NCI-H2227 treated with DMSO at 0.1 percent for 48 hours (cell line): Measurements from ENCODE around the gene FEZF2.
A peak's percentile ranks its signal among the peaks of the same experiment; 100 is the strongest.

Source experiments
- DNase-seq: peaks from one replicate; lab custom pipeline; 2025; lab: John Stamatoyannopoulos, UW

The FEZF2 gene

DNA sequence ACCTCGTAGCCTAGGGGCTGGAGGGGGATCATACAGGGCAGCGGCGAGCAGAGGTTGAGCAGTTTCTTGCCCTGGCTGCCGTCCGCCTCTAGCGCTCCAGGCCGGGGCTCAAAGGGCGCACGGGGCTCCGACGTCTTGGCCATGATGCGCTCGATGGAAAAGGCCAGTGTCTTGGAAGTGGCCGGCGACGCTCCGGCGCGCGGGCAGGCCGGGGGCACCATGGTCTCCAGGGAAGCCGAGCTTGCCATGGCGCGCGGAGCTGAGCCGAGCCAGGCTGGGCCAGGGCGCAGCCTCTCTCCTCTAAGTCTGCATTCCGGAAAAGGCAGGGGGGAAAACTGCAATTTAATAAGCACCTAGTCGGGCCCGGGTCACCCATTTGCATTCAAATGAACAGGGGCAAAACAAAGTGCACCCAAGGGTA is 719 bp downstream of the FEZF2 start:
- no peak for DNase-seq

DNA sequence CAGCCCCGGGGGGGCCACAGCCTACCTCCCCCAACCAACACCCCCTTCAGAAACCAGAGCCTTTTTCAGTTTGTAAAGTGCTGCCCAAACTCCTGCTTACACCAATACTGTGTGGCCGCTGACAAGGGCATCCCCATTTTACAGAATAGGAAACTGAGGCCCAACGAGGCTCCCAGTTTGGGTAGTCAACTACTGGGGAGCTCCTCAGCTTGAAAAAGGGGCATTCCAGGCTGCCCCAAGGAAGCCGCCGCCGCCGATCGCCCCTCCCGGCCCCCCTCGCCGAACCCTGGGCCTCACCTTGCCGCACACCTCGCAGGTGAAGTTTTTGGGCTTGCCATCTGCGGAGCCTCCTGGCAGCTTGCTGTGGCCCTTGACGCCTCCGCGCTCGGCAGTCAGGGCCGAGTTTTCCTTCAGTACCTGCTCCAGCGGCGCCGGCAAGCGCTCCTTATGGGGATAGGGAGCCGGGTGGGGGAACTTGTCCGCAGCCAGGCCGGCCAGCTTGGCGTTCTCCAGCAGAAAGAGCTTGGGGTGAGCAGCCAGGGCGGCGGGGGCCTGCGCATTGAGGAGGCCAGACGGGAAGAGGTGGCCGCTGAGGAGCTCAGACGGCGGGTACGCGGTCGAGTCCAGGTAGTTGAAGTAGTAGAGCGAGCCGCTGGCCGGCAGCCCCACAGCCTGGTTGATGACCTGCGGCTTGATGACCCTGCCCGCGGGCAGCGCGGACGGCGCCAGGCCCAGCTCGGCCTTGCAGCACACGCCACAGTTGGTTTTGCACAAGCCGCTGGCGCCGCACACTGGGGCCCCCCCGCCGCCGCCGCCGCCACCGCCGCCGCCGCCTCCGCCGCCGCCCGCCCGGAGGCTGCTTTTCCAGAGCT is 1.4 kb downstream of the FEZF2 start:
- no peak for DNase-seq

DNA sequence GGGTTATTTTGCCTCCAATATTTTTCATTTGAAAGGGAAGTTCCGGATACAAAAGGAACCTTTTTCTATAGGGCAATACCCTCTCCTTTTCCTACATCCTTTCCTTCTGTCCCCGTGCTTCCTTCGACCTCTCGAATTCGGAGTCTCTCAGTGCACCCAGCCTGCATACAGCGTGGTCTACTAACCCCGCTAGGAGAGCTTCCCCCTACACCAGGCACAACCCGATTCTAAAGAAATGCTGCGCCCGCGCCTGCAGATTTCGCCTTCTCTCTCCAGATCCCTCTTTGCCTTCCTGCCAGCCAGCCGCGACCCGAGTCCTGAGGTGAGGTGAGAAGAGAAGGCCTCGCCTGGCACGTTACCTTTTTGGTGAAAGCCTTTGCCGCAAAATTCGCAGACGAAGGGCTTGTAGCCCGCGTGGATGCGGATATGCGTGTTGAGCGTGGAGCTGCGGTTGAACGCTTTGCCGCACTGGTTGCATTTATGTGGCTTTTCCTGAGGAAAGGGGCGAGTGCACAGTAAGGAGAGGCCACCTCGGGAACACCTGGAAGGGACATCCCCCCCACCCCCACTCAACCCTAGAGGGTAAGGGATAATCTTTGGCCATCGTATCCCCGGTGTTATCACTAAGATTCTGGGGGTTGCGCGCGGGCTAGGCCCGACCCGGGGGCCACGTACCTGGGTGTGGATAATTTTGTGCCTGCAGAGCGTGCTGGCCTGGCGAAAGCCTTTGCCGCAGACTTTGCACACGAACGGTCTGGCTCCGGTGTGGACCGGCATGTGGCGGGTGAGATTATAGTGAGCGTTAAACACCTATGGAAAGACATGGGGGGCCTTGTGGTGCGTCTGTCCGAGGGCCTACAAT is 2.3 kb downstream of the FEZF2 start:
- DNase-seq, result no peak

DNA sequence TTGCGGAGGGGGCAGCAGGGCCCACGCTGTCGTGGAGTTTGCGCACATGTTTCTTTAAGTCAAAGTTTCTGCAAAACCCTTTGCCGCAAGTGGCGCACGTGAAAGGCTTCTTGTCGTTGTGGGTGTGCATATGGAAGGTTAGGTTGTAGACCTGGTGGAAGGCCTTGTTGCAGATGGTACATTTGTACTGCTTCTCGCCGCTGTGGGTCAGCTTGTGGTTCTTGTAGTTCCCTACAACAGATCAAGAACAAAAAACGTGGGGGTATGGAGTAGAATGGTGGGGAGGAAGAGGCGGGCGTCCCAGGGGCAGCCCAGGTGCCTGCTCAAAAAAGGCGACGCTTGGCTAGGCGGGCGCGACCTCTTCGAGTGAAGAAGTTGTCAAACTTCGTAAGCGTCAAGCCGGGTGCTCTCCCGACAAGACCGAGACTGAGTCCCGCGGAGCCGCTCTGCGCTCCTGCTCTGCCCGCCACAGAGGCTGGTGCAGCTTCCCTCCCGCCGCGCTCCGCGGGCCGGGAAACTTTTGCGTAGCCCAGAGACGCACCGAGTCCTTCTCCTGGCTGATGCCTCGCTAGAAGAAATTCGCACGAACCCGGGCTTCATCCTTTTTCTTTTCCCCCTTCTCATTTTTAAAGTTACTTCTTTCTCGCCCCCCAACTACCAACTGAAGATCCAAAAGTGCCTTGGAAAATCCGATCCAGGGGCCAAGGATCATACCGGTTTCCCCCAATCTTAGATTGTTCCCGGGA is 3.1 kb downstream of the FEZF2 start:
- DNase-seq, result no peak

DNA sequence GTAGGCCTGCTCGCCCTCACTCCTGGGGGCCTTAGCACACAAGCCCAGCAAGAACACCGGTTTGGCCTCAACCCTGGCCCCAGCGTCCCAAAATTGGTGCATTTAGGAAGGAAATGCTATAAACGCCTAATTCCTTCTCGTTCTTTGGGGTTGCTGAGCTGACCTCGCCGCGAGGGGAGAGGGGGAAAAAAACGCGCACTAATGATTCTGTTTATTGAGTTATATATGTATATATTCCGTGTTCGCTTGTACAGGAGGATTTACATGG is 3.9 kb downstream of the FEZF2 start:
- DNase-seq, result no peak

DNA sequence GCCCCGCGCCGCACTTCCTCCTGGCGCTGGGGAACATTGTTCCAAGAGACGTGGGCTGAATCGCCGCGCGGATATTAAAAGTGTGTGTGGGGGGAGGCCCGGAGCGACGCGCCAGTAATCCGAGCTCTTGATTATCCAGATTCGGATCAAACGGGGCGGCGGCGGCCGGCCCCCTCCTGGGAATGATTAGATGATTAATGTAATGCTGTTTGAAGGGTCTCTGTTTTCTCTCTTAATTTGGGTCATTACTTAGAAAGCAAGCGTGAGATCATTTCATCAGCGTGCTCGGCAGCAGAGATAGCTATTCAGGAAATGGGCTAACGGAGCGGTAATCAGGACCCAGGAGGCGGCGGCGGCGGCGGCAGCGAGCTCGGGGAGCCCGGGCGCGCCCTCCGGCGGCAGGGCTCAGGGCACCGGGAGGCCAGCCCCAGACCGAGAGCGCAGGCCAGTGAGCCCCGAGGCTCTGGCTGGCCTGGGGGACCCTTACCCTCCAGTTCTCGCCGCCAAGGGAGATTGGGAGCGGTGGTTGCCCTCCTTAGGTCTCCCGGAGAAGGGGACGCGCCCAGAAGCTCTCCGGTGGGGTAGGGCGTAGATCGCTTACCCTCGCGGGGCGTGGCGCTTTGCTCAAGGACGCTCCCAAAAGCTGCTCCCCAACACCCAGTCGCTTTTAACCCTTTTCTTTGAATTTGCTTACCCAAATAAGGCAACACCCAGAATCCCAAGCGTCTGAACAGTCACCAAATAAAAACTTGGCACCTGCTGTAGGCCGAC is 4.5 kb downstream of the FEZF2 start:
- DNase-seq, result no peak

DNA sequence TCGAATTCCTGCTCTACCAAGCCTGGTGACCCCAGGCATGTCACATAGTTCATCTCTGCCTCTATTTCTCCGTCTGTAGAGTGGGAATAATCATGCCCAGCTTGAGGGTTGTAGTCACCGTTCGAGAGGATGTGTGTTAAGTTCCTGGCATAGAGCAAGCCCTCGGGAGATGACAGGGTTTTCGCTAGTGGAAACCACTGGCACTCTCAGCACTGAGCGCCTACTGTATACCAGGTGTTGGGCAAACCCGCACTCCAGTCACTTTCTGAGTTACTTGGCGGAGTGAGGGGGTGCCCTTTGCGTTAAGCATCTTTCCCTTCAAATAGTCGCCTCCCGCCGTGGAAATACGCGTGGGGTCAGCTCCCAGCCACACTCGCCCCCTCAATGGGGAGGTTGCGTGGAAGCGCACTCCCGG is 5.1 kb downstream of the FEZF2 start:
- no peak for DNase-seq

DNA sequence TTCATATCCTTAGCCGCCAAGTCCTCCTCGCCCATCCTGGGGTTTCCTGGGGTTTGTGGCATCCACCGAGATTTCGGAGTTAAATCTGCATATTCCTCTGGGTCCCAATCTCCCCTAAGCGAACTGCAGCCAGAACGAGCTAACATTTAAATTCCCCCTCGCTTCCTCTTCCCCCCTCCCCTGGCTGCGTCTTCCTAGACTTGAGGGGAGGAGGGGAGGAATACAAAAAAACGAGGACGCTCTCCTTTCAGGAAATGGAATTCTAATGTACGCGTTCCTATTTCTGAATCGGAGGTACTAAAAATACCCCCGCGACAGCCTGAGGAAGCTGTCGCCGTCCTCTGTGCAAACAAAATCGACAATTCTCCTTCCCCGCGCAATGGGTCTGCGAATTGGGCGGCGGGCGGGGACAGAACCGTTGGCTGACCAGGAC is 5.6 kb downstream of the FEZF2 start:
- DNase-seq, result no peak

DNA sequence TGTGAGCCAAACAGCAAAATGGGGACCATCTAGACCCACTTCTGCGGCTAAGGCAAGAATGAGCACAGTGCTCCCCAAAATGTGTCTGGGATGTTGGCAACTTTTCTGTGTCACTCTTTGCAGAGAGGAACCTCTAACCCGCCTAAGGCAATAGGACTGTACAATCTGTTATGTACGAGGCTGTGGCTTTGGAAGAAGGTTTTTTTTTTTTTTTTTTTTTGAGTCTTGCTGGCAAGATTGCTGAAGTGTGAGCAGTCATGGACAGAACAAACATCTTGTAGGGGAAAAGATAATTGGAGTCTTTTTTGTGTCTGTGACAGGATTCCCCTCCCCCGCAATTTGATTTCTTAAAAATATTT is 7.2 kb downstream of the FEZF2 start:
- DNase-seq, result no peak

DNA sequence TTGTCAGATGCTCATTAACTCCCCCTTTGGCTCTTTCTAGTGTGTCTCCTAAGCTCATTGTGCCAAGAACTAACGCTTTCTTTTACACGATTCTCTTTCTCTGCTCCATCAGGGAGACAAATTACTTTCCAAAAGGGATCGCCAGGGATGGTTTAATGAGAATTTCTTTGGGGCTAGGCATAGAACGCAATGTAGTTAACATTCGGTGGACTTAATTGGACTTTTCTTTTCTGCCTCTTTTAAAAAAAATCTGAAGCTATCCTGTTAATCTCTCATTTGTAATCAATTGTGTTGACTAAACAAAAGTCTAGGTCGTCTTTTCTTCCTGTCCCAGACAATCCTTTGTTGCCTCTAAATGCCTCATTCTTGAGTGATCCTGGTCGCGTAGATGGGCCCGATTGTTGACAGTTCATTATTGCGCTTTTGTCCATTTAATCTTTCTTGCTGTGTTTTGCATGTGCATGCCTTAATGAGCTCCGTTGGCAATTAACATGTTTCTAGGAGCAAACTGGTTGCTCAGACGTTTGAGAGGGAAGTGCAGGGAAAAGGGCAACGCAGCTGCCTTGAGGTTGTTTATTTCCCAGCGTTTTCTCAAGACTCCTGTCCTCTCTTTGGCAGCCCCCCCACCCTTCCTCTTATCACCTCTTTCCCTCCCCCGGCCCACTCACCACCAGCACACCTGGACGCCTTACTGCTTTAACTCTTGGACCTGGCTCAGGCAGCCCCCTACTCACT is 7.8 kb downstream of the FEZF2 start:
- no peak for DNase-seq

DNA sequence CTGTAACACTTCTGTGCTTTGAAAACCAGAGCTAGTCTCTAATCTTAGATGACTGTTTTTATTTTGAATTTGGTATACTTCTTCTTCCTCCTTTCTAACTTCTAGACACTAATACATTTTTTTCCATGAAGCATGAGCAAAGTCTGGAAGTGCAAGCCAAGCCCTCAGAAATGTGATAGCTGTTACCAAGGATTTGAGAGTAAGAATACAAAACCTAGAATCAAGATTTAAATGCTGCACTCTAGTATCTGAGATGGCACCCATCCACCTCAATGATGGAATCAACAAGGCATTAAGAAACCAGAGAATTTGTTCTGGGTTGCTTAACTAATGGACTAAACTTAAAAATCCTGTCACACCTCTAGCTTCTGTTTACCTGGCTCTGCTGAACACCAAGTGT is 9.2 kb downstream of the FEZF2 start:
- DNase-seq, result no peak

DNA sequence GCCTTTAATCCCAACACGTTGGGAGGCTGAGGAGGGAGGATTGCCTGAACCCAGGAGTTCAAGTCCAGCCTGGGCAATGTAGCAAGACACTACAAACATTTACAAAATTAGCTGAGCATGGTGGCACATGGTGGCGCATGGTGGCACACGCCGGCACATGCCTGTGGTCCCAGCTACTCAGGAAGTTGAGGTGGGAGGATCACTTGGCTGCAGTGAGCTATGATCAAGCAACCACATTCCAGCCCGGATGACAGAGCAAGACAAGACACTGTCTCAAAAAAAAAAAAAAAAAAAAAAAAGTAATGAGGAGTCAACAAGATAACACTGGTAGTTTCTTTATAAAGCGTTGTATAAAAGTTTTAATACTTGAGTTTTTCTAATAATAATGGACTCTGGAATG is 10.1 kb downstream of the FEZF2 start:
- DNase-seq, result no peak

DNA sequence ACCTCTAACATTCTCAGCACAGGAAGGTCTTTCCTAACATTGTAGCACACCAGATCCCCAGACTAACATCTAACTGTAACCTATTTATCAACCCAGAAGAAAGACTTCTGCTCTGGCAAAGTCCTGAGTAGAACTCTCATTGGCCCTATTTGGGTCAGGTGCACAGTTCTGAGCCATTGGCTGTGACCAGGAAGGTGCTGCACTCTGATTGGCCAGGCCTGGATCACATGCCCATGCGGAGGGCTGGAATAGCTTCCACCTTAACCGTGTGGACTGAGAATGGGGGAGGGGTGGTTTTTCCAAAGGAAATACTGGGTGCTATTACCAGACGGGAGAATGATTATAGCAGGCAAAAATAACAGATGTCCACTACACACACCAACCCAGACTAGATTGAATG is 11.5 kb downstream of the FEZF2 start:
- DNase-seq, result no peak

DNA sequence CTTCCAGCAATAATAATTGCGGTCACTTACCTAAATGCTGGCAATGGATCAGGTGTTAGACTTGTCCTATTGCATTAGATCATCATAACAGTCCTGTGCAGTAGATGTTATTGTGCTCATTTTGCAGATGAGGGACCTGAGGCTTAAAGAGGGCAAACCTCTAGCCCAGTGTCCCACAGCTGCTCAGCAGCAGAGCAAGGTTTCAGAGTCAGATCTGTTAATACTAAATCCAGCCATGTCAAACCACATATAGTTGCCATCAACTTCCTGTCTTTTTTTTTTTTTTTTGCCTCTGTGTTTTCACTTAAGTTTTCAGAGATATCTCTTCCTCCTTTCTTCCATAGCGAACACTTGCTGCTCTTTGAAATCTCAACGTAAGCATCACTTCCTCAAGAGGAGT is 12.1 kb downstream of the FEZF2 start:
- DNase-seq, result no peak

DNA sequence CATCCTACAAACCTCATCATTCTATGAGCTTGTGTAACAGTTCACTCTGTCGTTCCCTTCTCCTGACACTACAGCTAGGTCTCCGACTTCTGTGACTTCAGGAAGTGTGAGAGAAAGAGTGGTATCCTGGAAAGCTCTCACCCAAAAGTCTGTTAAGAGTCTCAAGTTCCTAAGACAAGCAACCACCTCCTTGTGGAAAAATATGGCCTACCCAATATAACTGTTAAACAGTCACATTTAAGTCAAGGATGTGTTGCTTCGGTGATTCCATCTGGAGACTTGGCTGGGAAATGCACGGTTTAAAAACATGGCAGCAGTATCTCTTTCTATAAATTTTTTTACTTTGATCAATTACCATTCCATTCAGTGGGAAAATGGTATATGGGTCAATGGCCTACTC is 13.8 kb downstream of the FEZF2 start:
- no peak for DNase-seq

DNA sequence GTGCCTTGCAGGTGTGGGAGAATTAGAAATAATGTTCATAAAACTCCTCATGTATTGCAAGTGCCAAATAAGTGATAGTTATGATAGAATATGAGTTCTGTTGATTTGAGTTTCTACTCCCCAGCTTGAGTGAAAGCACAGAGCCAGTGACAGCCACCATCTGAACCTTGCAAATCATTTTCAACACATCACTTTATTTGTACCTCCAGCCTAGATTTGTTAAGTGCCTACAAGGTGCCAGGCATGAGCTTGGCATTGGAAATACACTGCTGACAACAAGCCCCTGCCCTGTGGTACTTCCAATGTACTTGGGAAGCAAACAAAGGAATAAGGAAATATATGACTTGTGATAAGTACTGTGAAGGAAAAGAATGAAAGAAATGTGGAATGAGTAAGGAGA is 17.0 kb downstream of the FEZF2 start:
- no peak for DNase-seq

DNA sequence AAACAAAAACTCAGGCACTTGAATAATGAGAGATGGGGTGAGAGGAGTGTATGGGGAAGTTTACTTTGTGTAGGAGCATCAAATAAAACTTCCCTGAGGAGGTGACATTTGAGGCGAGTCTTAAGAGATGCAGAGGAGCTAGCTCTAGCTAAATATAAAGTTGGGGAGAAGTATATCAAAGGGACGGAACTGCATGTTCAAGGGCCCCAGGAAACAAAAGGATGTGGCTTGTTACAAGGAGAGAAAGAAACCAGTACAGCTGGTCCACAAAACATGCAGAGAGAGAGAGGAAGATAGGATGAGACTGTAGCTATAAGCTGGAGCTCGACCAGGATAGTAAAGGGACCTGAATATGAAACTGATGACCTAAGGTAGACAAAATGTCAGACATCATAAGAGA is 17.6 kb downstream of the FEZF2 start:
- DNase-seq, result no peak

DNA sequence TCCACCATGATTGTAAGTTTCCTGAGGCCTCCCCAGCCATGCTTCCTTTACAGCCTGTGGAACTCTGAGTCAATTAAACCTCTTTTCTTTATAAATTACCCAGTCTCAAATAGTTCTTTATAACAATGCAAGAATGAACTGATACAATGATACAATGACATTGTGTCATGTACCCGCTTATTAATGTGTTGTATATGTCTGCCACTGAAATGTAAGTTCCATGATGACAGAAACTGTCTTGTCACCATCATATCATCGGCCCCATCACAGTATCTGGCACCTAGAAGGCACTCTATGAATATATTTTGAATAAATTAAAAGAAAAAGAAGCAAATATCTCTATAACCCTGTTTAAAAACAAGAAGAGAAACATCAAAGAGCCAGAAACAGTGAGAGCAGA is 29.6 kb downstream of the FEZF2 start:
- DNase-seq, result no peak

DNA sequence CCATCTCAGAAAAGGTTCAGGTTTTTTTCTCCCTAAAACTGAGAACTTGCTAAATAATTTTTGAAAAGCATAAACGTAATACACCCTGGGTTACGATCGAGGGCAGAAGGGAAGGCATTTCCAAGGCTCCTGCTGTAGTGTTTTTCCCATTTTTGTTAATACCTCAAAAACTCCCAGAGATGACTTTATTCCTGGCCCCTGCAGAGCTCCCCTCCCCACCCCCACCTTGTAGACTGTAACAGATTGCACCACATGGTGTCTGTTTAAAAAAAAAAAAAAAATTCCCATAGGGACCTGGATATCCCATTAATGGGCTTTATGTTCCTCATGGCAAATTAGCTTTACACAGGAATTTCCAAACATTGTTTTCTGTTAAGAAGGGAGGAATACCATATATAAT is 38.2 kb downstream of the FEZF2 start:
- no peak for DNase-seq

DNA sequence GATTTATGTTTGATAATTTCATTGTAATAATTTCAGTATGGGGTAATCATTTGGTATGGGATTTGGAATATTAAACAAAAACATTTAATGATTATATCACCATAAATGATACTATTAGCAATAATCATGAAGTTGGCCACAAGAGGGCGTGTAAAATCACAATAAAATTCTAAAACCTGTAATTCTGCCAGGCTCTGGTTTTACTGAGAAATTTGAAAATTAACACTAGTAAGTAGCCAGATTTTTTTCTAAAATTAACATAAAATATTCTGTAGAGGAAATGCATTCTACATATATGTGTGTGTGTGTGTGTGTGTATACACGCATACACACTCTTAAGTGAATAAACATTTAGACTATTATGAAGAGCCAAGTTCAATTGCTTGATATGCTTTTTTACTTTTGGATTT is 40.5 kb downstream of the FEZF2 start:
- peak; percentile 5 for DNase-seq

DNA sequence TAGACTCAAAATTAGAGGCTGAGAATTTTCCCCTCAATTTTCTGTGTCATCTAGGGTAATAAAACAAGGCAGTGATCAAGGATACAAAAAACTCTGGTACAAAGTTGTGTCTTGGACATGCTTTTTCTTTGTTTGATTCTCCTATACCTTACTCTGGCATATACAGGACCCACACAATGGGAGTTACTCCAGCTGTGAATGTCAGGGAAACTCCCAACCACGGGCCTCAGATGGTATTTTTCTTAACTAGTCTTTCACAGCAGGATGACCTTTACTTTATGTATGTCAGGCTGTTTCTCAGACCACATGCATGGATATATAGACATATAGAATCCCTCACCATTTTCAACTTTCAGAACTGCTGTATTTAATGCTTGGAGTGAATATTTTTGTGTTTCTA is 41.3 kb downstream of the FEZF2 start:
- DNase-seq, result no peak
